HepG2 (cell line): ENCODE data around the gene FAM170B. TPM values are rescaled to one million over a fixed set of nuclear protein-coding genes. Genes with fewer than 3 reads are reported as not detected.
A peak's percentile ranks its signal among the peaks of the same experiment; 100 is the strongest.

Source experiments
- ATAC-seq: fragments of 200-7000 bp; cut with Tn5 transposase; 3 replicates; pipeline ENCODE4 v1.9.1; 2020; ENCODE audit warnings: mild to moderate bottlenecking, moderate library complexity
- BruUV-seq: library from RNA; stranded (reverse); fragments of 400-500 nt; replicated peaks from 2 replicates; lab custom pipeline; 2021; lab: Mats Ljungman, UMichigan
- CTCF ChIA-PET: fragments of 300-600 bp; formaldehyde crosslinking; extraction: SDS; loops from one replicate; lab custom pipeline; 2021; ENCODE audit warnings: low total read pairs, inconsistent platforms, low intra/inter-chr PET ratio; lab: Yijun Ruan, JAX
- POLR2A ChIA-PET: fragments of 350-600 bp; sonication (Branson Sonifier 250); formaldehyde crosslinking; loops from one replicate; lab custom pipeline; 2020; ENCODE audit warnings: antibody characterized with exemption, inconsistent platforms; lab: Yijun Ruan, JAX
- DNase-seq: peaks from one replicate; pipeline ENCODE4 v3.0.0-alpha.2; 2015; ENCODE audit warnings: low spot score
- FAIRE-seq: peaks from 3 replicates; lab custom pipeline; 2011; peaks lifted over from hg19 to GRCh38; lab: Jason Lieb, UNC
- H2AFZ ChIP-seq: one replicate; pipeline ENCODE4 v1.6.1; 2011; ENCODE audit warnings: low read length, inconsistent platforms
- H3K27ac ChIP-seq: fragments of 300-600 bp; 3 replicates; pipeline ENCODE4 v1.8.0; 2011; ENCODE audit warnings: mixed run types, mild to moderate bottlenecking, mixed read lengths, low read length, inconsistent platforms; ENCODE audit not compliant: insufficient read depth; ENCODE audit errors: extremely low read length
- H3K27me3 ChIP-seq, 2 experiments: fragments of 200-600 bp in 1 of 2; 2 replicates in 1 of 2; 3 replicates in 1 of 2; pipeline versions ENCODE4 v1.6.0 to v1.8.0; 2011; ENCODE audit warnings: low read length in 2 of 2, mild to moderate bottlenecking in 2 of 2, moderate library complexity in 2 of 2, inconsistent platforms in 1 of 2; ENCODE audit not compliant: insufficient read depth in 2 of 2, control insufficient read depth in 1 of 2
- H3K36me3 ChIP-seq, 2 experiments: fragments of 200-600 bp in 1 of 2; replicated peaks in 1 of 2; 2 replicates in 1 of 2; 3 replicates in 1 of 2; pipeline versions ENCODE4 v1.5.1 to v1.8.0; 2011; ENCODE audit warnings: low read length in 2 of 2, inconsistent platforms in 1 of 2; ENCODE audit not compliant: insufficient read depth in 2 of 2, control insufficient read depth in 1 of 2
- H3K4me1 ChIP-seq: 2 replicates; pipeline ENCODE4 v1.5.1; 2012; ENCODE audit warnings: low read length, inconsistent platforms; ENCODE audit not compliant: insufficient read depth
- H3K4me2 ChIP-seq: 2 replicates; pipeline ENCODE4 v1.6.0; 2011; ENCODE audit warnings: low read depth, low read length, inconsistent platforms
- H3K4me3 ChIP-seq, 3 experiments: fragments of 200-600 bp in 1 of 3; sonication (generic), shearing (Covaris generic) in 1 of 3; replicated peaks in 1 of 3; 2 replicates each; pipeline ENCODE4 v1.5.1; 2011 to 2016; ENCODE audit warnings: low read length in 3 of 3, inconsistent platforms in 2 of 3, low read depth in 2 of 3, mild to moderate bottlenecking in 2 of 3, control low read depth in 1 of 3, mixed read lengths in 1 of 3; ENCODE audit not compliant: insufficient read depth in 1 of 3
- H3K79me2 ChIP-seq: one replicate; pipeline ENCODE4 v1.6.1; 2011; ENCODE audit warnings: low read length, inconsistent platforms; ENCODE audit not compliant: insufficient read depth
- H3K9ac ChIP-seq: 2 replicates; pipeline ENCODE4 v1.6.0; 2011; ENCODE audit warnings: mild to moderate bottlenecking, low read depth, low read length, inconsistent platforms; ENCODE audit not compliant: insufficient read depth
- H3K9me3 ChIP-seq: 2 replicates; pipeline ENCODE4 v1.5.1; 2012; ENCODE audit warnings: mild to moderate bottlenecking, low read length
- H4K20me1 ChIP-seq: 2 replicates; pipeline ENCODE4 v1.6.0; 2011; ENCODE audit warnings: inconsistent platforms, mild to moderate bottlenecking, low read length, moderate library complexity; ENCODE audit not compliant: insufficient read depth
- KDM2A ChIP-seq: sonication (generic); formaldehyde crosslinking; IDR thresholded peaks from 2 replicates; pipeline ENCODE4 v1.4.0; 2020; ENCODE audit warnings: low read depth, missing genetic modification reagents, borderline replicate concordance
- ZBTB26 ChIP-seq: IDR thresholded peaks from 2 replicates; pipeline ENCODE4 v1.6.1; 2016; ENCODE audit warnings: missing compliant biosample characterization, missing genetic modification reagents, borderline replicate concordance
- ZFP36L1 ChIP-seq: sonication (generic); formaldehyde crosslinking; IDR thresholded peaks from 2 replicates; pipeline ENCODE4 v1.8.0; 2022; ENCODE audit warnings: mild to moderate bottlenecking, missing genetic modification reagents, moderate library complexity
- ZNF329 ChIP-seq: sonication (generic); formaldehyde crosslinking; IDR thresholded peaks from 2 replicates; pipeline ENCODE4 v1.9.0; 2021; ENCODE audit warnings: low read depth, mild to moderate bottlenecking, missing genetic modification reagents
- ZNF547 ChIP-seq: sonication (generic); formaldehyde crosslinking; IDR thresholded peaks from 2 replicates; pipeline ENCODE4 v1.5.1; 2020; ENCODE audit warnings: mild to moderate bottlenecking, missing genetic modification reagents
- ZNF629 ChIP-seq: sonication (generic); formaldehyde crosslinking; conservative IDR thresholded peaks from 2 replicates; pipeline ENCODE4 v1.5.0; 2020; ENCODE audit warnings: missing genetic modification reagents
- WGBS: methylation state at CpG from one replicate; pipeline ENCODE4 v1.1.6; 2017; ENCODE audit warnings: low lambda C conversion rate; 5-methylcytosine and 5-hydroxymethylcytosine counted together
- in situ Hi-C: cut with HindIII; loops from 2 replicates; pipeline ENCODE4 v1.10.0; 2017; ENCODE audit warnings: low pct_unique_long_range_greater_than_20kb; ENCODE audit not compliant: extremely low pct_ligation_motif_present
- intact Hi-C: fragments of 100-400 bp; cut with micrococcal nuclease; formaldehyde crosslinking; loops from one replicate; pipeline ENCODE4 v1.10.0; 2022; ENCODE audit not compliant: unreplicated experiment
- polyA plus RNA-seq, 8 experiments: library from polyadenylated mRNA; depleted of rRNA in 3 of 8; stranded (reverse) in 7 of 8; unstranded in 1 of 8; fragments of >200 nt; fragmentation: Illumina TruSeq in 4 of 8; extraction: Trizol in 4 of 8; gene quantifications; 2 replicates each; pipeline versions ENCODE4 v1.2.1 to v1.2.3, GENCODE V29; 2011 to 2016; ENCODE audit warnings: low read depth in 4 of 8, missing spikeins in 1 of 8, mixed read lengths in 1 of 8; ENCODE audit not compliant: insufficient read depth in 1 of 8
- total RNA-seq, 5 experiments: library from RNA; depleted of rRNA; stranded (reverse); fragments of >200 nt; fragmentation: Illumina TruSeq; extraction: Trizol; gene quantifications; 2 replicates each; pipeline ENCODE4 v1.2.3, GENCODE V29; 2016; ENCODE audit warnings: low read depth in 1 of 5

FAM170B gene
- total and polyA plus RNA-seq, 2 of the 13 experiments (the other 11 are each of a cell fraction or from before 2014, with no cell fraction given), result not detected

DNA sequence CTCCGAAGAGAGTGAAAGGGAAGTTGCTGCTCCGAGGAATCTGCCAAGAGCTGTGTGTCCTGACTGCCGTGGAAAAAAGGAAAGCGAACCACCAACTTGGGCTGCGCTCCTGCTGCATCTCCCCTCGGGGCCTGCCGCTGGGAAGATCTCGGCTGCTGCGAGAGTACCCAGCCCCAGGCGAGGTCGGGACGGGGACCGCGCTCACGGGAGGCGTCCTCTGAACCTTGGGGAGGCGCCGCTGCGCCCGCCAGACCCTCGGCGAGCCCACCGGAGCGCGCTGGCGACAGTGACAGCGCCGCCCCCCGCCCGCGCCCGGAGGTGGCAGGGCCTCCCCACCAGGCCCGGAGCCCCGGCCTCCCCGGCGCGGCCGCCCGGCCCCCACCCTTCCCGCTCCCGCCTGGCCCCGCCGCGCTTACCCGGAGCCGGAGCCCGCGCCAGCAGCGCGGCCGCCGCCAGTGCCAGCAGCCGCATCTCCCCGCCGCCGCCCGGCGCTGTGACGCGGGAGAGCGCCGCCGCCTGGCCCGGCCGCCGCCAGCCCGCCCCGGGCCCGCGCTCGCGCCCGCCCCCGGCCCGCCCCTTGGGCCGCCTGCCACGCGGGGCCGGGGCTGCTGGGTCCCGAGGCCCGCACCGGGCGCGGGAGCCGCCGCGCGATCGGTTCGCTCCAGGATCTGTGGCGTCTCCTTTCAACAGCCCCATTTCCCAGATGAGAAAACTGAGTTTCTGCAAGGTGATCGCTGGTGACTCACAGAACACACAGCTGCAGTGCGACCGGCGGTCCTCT, 18.6 kb downstream of the FAM170B start, which contains the start of gene VSTM4:
TSS of gene VSTM4 (minus strand) at position 508 of the 781 bp plus-strand sequence. CDS start at position 471, 37 bp downstream.
- H4K20me1 ChIP-seq, result no peaks in the 10 kb centered on the region
- TF ChIP-seq ZNF629 (CRISPR knock-in tag), result peak; percentile 76
- no peak for TF ChIP-seq KDM2A (CRISPR knock-in tag)
- no peak for TF ChIP-seq ZNF329 (CRISPR knock-in tag)
- no peak for TF ChIP-seq ZBTB26 (CRISPR knock-in tag)
- no peak for TF ChIP-seq ZNF547
- no peak for TF ChIP-seq ZFP36L1 (CRISPR knock-in tag)
- TF ChIP-seq, all 625 proteins: peak for 1
- CTCF ChIA-PET, result no interaction called here
- Histone ChIP-seq H3K27me3 (peaks cover 2 to 8% of the 10 kb centered on the region in 2 experiments; a peak in 2 of 5 replicates), H3K4me2 (peak within 1 kb of the TSS; percentile 23; the same call in 1 of the 2 replicates), H3K4me3 (0 out of 6 replicates have a peak within 1 kb of the TSS, but pooled peaks of 1 of the 3 experiments have one; percentile 10), H3K79me2 (no peaks in the 10 kb centered on the region), H3K27ac (no peak within 1 kb of the TSS), H3K9ac (no peak within 1 kb of the TSS), H3K9me3 (no peaks in the 10 kb centered on the region), H3K36me3 (no peaks in the 10 kb centered on the region), H3K4me1 (no peaks in the 10 kb centered on the region), H2AFZ (no peak within 1 kb of the TSS)
- FAIRE-seq (no peak), ATAC-seq (peak; percentile 42; the same call in 2 of the 3 replicates), DNase-seq (no peak)
- WGBS, result 20% methylated on average over 13 of the region's 95 CpGs
- intact Hi-C loops (no loop called here), in situ Hi-C loops (no loop called here)
- no TSS peak for BruUV-seq
- POLR2A ChIA-PET, result no interaction called here
